Measurements from ENCODE around the gene EPB41L3. TPM values are rescaled to one million over a fixed set of nuclear protein-coding genes. Genes with fewer than 3 reads are reported as not detected.

Gene EPB41L3
- total RNA-seq, 1 experiment from 2014 or later: 0.36 TPM

DNA sequence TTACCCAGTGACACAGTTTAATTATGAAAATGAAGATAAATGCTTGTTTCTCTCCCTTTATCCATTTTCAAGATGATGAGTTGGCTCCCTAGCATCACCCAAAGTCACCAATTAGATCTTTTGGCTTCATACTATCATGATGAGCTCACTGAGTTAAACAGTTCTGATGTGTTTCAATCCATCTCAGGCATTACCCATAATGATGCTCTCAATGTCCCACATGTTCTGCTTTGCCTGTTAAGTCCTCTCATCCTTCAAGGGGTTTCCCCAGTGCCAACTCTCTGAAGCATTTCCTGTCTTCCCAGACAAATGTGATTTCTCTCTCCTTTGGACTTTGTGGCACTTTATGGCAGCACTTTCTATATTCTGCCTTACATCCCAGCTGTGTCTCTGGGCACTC lies 92.6 kb downstream of the EPB41L3 start:
- intact Hi-C loops (cut with micrococcal nuclease; ENCODE audit: unreplicated experiment): no loop called here
- in situ Hi-C loops (cut with HindIII; ENCODE audit: low pct_unique_long_range_greater_than_20kb, low sequenced_read_pairs): no loop called here
- Histone ChIP-seq H3K27me3 (ENCODE audit: control insufficient read depth, insufficient read depth, low read length) (no peaks in the 10 kb centered on the region), H3K9me3 (ENCODE audit: control insufficient read depth, insufficient read depth, low read depth, low read length) (no peaks in the 10 kb centered on the region), H3K4me1 (ENCODE audit: control insufficient read depth, insufficient read depth, low read length) (no peaks in the 10 kb centered on the region), H3K4me3 (ENCODE audit: low read depth in 2 of 2, low read length in 2 of 2) (no peak overlapping the region), H3K36me3 (ENCODE audit: control insufficient read depth, insufficient read depth, low read length) (no peaks in the 10 kb centered on the region), H3K27ac (ENCODE audit: low read length) (no peak overlapping the region)
- no peak for DNase-seq (ENCODE audit: low read depth, low spot score)
- no TSS peak for BruUV-seq (replicated peaks)
- POLR2A ChIA-PET: interaction anchor here (0.6 kb wide), 1 partner anchor 1993 kb away, joined by 3 read pairs; no protein-coding TSS in a partner anchor
- CTCF ChIA-PET: no interaction called here
- ATAC-seq: no peak
- TF ChIP-seq SIN3A (IDR thresholded peaks at IDR 0.05; ENCODE audit: borderline replicate concordance, insufficient read depth, low read depth, low read length): no peak
- TF ChIP-seq TCF7L2 (IDR thresholded peaks at IDR 0.05; ENCODE audit: low read depth, low read length): no peak
- TF ChIP-seq, protein P1, sequence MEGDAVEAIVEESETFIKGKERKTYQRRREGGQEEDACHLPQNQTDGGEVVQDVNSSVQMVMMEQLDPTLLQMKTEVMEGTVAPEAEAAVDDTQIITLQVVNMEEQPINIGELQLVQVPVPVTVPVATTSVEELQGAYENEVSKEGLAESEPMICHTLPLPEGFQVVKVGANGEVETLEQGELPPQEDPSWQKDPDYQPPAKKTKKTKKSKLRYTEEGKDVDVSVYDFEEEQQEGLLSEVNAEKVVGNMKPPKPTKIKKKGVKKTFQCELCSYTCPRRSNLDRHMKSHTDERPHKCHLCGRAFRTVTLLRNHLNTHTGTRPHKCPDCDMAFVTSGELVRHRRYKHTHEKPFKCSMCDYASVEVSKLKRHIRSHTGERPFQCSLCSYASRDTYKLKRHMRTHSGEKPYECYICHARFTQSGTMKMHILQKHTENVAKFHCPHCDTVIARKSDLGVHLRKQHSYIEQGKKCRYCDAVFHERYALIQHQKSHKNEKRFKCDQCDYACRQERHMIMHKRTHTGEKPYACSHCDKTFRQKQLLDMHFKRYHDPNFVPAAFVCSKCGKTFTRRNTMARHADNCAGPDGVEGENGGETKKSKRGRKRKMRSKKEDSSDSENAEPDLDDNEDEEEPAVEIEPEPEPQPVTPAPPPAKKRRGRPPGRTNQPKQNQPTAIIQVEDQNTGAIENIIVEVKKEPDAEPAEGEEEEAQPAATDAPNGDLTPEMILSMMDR (IDR thresholded peaks at IDR 0.05): no peak
- TF ChIP-seq REST (IDR thresholded peaks at IDR 0.05; ENCODE audit: insufficient read depth in 1 of 2, low read depth in 2 of 2, low read length in 1 of 2): no peak

- CTCF ChIA-PET: no interaction called here
- ATAC-seq: no peak
- Histone ChIP-seq H3K27ac (ENCODE audit: low read length) (no peak overlapping the region), H3K4me1 (ENCODE audit: control insufficient read depth, insufficient read depth, low read length) (no peaks in the 10 kb centered on the region), H3K36me3 (ENCODE audit: control insufficient read depth, insufficient read depth, low read length) (no peaks in the 10 kb centered on the region), H3K9me3 (ENCODE audit: control insufficient read depth, insufficient read depth, low read depth, low read length) (no peaks in the 10 kb centered on the region), H3K27me3 (ENCODE audit: control insufficient read depth, insufficient read depth, low read length) (no peaks in the 10 kb centered on the region), H3K4me3 (ENCODE audit: low read depth in 2 of 2, low read length in 2 of 2) (no peak overlapping the region)
- in situ Hi-C loops (cut with HindIII; ENCODE audit: low pct_unique_long_range_greater_than_20kb, low sequenced_read_pairs): no loop called here
- TF ChIP-seq TCF7L2 (IDR thresholded peaks at IDR 0.05; ENCODE audit: low read depth, low read length): no peak
- TF ChIP-seq POLR2AphosphoS5 (IDR thresholded peaks at IDR 0.05; ENCODE audit: low read depth, low read length): no peak
- no peak for TF ChIP-seq SIN3A (IDR thresholded peaks at IDR 0.05; ENCODE audit: borderline replicate concordance, insufficient read depth, low read depth, low read length)
- TF ChIP-seq, protein P1 (IDR thresholded peaks at IDR 0.05): no peak
- no peak for TF ChIP-seq REST (IDR thresholded peaks at IDR 0.05; ENCODE audit: insufficient read depth in 1 of 2, low read depth in 2 of 2, low read length in 1 of 2)
- no peak for DNase-seq (ENCODE audit: low read depth, low spot score)
- no TSS peak for BruUV-seq (replicated peaks)
- intact Hi-C loops (cut with micrococcal nuclease; ENCODE audit: unreplicated experiment): no loop called here
- POLR2A ChIA-PET: no interaction called here
Measured at GRCh38 chr18:5449858-5450509, 93.8 kb downstream of the EPB41L3 start.
